Activated CD4-positive, alpha-beta T cell treated with anti-CD3 and anti-CD28 coated beads for 4 hours (primary cell): ENCODE results near the gene RAB31.

ENCODE experiments used
- DNase-seq, 2 donors: peaks; one replicate each; pipeline ENCODE4 v3.0.0-alpha.2; 2020

The RAB31 gene

DNA sequence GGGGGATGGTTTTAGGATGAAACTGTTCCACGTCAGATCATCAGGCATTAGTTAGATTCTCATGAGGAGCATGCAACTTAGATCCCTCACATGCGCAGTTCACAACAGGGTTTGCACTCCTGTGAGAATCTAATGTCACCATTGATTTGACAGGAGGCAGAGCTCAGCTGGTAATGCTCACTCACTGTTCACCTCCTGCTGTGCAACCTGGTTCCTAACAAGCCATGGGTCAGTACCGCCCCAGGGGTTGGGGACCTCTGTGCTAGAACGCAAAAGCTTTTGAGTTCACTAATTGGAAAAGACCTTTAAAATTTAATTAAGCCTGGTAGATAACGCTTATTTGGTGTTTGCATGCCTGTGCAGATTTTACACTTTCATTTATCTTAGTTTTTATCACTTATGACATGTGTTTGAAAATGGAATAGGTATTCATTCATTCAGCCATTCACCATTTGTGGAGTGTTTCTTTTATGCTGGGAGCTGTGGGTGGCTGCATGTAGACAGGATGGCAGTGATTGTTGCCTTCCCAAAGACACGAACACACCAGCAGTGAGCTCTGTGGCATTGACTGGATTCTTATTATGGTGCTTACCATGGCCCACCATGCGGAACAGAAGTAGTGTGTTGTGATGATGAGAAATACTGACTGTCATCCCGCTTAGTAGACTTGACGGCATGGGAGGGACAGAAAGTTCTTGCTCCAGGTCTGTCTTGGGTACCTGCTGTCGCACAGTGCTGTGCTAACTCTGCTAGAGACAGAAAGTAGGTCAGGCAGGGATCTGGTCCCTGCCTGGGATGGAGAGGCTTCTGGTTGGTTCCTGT lies 6.4 kb downstream of the RAB31 start:
- no peak for DNase-seq

DNA sequence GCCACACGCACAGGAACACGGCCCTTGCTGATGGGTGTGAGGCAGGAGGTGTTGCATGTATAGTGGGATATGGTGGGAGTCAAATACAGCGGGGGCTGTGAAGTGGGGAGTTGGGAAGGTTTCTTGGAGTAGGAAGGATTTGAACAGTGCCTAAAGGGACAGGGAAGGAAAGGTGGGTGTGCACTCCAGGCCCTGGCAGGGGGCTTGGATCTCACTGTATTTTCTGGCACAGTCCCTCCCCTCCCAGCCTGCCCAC lies 6.9 kb downstream of the RAB31 start:
- no peak for DNase-seq

DNA sequence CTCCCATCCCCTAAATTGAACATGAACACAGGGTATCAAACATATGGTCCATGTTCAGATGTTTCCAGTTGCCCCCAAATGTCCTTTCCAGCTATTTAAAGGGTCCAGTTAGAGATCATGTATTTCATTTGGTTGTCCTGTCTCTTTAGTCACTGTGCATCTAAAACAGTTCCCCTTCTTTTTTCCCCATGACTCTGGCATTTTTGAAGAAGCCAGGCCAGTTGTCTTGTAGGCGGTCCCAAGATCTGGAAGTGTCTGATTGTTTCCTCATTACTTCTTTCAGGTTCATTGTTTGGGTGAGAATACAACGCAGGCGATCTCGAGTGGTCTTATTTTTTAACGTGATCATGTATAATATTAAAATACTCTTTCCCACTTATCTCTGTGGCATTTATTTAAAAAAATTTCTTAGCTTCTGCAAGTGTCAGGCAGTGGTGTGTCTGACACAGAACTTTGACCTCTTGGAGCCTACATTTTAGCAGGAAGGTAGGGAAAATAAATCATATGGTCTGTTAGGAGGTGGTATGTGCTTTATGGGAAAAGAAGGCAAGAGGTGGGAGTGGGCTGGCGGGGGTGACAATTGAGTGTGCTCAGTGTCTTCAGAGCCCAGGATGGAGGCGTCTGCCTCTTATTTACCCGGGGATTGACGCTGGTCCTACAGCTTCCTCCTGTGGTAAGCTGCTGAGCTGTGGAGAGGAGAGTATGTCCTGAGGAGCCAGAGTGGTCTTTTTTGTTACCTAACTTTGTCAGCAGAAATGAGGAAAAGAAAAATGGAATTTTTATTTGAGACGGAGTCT lies 8.1 kb downstream of the RAB31 start:
- DNase-seq = no peak

DNA sequence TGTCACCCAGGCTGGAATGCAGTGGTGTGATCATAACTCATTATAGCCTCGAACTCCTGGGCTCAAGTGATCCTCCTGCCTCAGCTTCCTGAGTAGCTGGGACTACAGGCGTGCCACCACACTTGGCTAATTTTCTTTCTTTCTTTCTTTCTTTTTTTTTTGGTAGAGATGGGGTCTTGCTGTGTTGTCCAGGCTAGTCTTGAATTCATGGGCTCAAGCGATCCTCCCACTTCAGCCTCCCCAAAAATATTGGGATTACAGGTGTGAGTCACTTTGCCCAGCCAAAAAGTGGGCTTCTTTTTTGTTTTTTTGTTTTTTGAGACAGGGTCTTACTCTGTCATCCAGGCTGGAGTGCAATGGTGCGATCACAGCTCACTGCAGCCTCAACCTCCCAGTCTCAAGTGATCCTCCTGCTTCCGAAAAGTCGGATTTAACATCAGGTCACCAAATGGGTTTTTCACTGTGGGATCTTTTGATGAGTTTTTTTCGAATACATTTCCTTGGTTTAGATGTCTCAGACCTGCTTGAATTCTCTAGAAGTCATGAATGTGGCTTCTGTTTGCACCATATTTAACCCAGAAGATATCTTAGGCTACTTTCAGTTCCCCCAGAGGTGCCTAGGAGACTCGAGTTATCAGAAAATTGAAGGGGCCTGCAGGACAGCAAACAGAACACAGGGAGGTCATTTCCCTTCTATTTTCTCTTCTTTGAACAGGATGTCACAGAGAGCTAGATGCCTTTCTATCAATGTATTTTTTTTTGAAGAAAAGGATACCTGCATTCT lies 8.9 kb downstream of the RAB31 start:
- no peak for DNase-seq

DNA sequence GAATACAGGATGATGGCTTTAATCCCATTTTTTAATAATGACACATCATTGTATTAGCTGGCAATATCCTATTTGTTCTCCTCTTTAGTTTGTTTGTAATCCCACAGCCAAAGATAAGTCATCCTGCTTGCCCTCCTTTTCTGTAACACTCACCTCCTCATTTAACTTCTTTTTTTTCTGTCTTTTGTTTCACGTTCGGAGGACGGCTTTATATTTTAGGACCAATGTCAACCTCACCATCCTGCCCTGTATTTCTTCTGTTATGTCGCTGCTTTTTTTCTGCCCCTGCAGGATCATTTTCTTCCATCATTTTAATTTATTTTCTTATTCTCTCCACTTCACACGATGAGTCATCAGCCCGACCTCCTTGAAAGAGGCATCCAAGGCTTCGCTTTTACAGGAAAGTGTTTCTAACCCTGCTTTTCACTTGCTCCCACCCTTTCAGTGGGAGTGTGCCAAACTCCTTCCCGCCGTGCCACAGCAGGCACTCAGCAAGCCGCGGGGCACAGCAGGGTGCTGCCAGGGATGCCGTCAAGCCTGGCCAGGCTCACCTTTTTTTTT lies 11.4 kb downstream of the RAB31 start:
- no peak for DNase-seq

DNA sequence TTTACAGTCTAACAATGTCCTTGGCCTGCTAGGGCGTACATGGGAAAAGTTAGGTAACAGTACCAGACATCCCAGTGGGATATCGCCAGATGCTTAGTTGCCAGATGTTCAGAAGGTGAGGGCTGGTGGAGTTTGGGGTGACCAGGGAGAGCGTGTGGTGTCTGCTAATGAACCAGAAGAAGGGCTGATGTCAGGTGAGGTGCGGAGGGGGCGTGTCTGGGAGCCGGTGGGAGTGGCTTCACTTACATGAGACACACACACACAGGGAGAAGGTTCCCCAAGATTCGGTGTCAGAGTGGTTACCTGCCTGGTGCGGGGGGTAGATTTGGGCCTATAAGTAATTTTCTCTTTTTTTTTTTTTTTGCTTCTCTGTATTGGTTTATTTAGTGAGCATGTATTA lies 12.2 kb downstream of the RAB31 start:
- no peak for DNase-seq

DNA sequence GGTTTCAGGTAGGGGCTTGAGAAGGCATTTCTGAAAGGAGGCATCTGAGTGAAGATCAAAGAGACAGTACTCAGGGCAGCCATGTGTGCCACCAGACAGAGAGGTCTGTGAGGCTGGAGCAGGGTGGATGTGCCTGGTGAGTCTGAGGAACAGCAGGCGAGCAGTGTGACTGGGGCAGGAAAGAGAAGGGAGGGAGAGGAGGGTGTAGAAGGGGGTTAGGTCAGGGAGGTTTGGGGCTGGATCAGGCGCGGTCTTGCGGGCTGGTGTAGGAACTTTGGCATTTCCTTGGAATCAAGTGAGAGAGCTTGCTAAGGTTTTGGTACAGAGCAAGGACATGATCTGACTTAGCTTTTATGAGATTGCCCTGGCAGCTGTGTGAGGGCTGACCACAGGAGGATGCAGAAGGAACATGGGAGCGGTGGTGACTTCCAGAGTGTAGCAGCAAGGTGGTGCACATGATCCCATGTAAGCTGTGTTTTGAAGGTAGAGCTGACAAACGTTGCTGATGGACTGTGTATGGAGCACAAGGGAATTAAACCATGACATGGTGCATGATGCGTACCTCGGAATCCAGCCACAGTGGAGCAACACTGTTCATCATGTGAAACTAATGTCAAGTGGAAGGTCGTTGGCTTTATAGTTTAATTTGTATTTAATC lies 13.9 kb downstream of the RAB31 start:
- DNase-seq = no peak

DNA sequence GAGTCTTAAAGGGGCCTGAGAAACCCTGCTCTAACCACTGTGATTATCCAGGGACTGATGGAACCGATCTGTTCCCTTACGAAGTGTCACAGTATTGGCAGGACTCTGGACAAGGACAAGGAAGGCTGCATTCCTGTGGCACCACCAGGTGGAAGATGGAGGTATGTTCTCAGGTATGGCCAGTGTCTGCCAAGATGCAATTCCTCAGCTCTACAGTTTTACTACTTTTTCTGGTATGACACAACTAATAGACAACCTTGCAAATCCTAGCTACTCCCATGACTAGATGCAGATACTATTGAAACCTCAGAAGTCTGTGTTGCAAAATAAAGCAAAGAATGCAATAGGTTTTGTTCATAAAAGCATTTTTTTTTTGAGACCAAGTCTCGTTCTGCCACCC lies 14.6 kb downstream of the RAB31 start:
- no peak for DNase-seq

DNA sequence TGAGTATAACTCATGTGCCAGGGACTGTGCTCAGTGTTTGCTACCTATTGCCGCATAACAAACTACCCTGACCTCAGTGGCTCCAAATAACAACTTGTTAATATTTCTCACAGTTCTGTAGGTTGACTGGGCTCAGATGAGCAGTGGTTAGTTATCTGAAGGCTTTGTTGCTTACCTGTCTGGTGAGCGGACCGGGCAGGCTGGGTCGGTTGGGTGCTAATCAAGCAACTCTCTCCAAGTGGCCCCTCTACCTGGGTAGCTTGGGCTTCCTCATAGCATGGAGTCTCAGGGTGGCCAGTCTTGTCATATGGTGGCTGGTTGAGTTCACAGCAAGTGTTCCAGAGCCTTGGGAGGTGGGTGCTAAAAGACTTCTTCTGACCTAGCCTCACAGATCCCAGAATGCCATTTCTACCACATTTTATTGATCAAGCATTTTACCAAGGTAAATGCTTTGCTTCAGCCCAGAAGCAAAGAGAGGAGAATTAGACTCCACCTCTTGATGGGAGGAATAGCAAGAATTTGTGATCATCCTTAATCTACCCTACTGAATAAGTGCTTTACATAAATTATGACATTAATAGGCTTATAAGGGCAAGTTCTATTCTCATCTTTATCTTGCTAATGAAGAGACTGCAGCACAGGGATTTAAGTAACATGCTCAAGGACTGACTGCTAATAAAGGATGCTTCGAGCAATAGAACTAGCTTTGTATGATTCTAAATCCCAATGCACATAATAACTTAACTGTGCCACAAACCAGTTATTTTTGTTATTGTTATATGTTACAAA lies 16.9 kb downstream of the RAB31 start:
- no peak for DNase-seq

DNA sequence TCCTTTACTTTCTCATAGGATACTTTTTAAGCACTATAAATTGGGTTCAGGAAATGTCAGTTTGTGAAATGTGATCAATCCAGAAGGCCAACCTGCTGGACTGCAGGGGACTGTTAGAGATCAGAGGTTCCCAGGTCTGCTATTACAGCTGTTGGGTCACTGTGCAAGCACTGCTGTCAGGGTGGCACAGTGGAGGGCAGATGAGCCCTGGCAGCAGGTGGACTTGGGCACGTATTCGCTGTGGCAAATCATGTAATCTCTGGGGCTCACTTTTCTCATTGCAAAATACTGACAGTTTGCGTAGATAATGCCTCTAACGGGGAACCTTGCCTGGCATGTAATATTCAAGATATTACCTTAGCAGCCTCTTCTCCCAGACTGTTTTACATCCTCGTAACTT lies 18.1 kb downstream of the RAB31 start:
- DNase-seq = no peak

DNA sequence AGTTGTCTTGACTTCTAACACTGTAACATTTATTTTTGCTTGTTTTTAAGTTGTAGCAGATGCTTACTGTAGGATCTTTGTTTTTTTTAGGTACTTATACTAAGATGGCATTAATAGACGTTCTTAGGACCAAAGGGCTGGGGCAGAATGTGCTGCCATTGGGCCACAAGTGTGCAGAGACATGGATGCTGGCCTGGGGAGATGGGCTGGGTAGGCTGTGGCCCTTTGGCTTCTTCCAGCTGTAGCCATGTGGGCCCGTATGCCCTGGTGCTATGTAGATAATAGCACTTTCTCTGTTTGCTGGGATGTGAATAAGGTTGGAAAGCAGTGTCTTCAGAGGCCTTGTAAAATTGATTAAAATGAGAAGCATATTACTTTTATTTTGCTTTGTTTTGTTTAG lies 18.8 kb downstream of the RAB31 start:
- DNase-seq = no peak

DNA sequence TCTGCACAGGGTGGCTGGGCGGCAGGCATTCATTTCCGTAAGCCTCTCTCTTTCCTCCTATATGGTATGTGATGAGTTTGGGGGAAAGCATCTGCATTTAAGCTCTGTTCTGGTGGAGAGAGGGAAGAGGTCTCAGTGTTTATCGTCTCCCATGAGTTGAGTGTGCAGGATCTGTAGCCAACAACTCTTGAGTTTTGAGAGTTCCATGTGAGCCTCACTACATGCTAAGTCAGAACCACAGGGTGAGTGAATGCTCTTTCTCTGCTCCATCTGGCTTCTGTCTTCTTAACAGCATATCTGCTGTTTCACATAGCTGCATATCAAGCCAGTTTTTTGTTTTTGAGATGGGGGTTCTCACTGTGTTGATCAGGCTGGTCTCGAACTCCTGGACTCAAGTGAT lies 22.7 kb downstream of the RAB31 start:
- no peak for DNase-seq

DNA sequence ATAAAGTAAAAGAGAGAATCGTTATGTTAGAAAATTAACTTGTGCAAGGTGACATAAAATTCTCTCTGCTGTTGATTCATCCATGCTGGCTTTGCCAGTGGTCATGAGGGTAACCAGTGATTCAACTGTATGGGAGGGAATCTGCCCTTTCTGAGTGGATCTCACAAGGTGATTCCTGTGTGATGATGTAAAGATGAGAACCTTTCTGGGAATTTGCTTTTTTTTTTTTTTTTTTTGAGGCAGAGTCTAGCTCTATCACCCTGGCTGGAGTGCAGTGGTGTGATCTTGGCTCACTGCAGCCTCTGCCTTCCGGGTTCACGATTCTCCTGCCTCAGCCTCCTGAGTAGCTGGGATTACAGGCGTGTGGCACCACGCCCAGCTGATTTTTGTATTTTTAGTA lies 23.3 kb downstream of the RAB31 start:
- no peak for DNase-seq

DNA sequence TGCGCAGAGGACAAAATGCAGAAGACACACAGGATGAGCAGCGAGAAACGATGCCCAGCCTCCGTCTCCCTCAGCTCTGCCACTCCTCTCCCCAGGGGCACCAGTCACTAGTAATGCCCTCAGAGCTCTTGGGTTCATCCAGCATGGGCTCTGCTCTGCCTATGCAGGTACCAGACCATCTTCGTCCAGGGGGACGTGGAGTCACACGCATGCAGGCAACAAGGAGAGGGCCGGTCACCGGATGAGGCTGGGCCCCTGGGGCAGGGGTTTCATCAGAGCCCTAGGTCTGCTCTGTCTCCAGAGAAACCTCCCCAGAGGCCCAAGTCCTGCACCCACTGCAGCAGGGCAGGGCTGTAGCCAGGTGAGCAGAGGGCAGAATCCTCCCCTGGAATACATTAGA lies 23.9 kb downstream of the RAB31 start:
- no peak for DNase-seq

DNA sequence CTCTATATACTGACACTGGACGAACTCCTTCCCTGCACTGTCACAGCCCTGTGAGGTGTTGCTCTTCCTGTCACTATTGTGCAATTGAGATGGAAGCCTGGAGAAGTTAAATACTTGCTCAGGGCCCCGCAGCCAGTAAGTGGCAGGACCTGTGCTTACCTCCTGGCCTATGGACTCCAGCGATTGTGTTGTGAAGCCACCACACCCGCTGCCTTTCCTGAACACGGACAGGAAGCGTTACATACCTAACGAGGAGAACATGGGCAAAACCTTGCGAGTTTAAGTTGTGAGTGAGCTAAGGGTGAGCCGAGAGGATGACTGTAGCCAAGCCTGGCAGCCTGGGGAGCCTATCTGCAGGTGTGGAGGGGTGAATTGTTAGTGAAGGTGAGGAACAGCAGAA lies 26.1 kb downstream of the RAB31 start:
- DNase-seq = no peak

DNA sequence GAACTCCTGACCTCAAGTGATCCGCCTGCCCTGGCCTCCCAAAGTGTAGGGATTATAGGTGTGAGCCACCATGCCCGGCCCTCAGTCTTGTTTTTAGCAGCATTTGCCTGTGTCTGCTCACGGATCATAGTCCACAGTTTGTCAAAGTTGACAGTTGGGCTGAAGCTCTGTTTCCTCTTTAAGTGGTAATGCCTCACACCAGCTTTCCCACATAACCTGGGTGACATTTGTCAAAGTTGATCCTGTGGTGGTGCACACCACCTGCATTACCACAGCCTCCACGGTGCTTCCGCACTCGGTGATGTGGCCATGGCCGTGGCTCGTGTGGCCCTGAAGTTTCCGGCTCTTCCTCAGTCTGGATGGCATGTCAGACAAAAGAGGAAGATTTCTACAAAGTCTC lies 27.1 kb downstream of the RAB31 start:
- no peak for DNase-seq

DNA sequence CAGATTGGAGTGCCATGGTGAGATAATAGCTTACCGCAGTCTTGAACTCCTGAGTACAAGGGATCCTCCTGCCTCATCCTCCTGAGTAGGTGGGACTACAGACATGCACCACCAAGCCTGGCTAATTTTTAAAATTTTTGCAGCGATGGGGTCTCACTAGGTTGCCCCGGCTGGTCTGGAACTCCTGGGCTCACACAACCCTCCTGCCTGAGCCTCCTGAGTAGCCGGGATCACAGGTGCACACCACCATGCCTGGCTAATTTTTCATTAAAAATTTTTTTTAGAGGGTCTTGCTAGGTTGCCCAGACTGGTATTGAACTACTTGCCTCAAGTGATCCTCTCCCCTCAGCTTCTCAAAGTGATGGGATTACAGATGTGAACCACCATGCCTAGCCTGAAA lies 27.8 kb downstream of the RAB31 start:
- no peak for DNase-seq

DNA sequence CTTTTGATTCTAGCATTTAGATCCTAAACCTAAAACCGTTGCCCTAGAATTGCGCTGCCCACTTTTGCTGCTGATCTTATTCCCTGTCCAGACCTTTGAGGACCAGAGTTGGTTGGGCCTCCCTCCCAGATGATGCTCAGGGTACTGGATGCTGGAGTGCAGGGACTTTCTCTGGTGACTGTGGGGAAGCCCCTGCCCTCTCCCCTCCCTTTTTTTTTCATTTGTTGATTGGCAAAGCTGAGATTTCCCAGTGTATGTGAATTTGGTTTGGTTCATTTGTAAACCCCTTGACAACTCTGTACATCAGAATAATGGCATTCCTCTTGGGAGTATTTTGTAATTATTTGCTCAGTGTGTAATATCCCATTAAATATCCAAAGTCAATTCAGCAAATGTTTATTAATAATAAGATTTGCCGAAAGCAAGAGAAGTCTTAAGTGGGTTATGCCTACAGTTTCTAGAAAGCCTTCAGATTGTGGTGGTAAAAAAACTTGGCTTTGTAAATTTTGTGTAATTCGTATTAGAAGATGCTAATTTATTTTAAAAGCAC lies 28.3 kb downstream of the RAB31 start:
- no peak for DNase-seq

DNA sequence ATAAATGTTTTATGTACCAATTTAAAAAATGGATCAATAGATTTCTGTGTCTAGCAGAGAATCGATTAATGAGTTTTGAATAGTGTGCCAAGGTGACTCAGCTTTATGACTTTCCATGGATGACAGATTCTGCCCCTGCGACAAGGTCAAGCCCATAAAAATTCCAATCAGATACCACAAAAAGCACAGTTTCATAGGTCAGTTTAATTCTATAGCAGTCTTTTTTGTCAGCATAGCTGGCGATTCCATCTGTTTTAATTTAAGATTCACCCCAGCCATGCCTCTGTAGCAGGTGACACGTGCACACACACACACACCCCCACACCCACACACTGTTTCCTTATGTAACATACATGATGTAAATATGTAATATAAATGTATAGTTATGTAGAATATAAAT lies 28.9 kb downstream of the RAB31 start:
- DNase-seq = no peak

DNA sequence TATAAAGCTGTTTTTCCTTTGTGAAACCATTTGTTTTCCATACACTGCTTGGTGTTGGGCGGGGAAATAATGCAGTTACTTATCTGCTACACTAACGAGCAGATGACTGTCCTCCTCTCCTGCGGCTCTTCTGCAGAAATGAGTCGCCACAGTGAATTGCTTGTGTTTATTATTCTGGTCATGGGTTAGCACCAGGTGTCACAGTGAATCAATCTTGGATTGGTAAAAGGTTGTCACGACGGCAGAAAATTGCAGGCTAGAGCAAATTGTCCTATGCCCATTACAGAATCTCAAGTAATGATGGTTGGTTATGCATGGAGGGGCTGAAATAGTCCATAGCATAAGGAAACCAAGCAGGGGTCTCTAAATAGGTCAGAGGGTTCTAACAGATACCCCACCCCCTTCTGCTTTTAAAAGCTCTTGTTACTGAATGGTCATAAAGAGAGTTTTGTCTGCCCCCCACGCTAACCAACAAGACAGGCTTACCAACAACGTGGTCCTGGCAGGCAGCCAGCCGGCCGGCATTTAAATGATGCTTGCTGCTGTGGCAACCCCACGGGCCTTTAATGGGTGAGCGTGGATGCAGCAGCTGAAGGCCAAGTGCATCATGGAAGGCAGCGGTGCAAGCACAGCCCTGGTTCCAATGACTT lies 29.5 kb downstream of the RAB31 start:
- DNase-seq = no peak

DNA sequence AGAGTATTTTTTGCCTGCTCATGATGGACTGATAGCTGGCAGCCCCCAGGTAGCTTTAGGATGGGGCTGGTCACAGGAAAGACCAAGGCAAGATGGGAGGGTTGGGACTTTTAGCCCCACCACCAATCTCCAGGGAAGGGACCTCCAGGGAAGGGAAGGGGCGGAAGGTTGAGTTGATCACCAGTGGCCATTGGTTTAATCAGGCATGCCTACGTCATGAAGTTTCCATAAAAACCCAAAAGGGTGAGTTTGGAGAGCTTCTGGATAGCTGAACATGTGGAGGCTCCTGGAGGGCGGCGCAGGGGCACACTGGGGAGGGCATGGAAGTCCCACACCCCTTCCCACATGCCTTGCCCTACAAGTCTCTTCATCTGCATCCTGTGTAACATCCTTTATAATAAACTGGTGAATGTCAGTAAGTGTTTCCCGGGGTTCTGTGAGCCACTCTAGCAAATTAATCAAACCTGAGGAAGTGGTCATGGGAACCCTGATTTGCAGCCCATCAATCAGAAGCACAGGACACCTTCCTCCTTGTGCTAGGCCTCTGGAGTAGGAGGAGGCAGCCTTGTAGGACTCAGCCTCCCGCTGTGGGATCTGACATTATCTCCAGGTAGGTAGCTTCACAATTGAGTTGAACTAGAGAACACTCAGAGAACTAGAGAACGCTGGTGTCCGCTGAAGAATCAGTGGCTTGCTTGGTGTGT lies 30.3 kb downstream of the RAB31 start:
- DNase-seq = no peak
